Mesenchymal stem cell (in vitro differentiated cells and primary cell): ENCODE data around the gene MAP2K5.

ENCODE experiments used
- DNase-seq: peaks from one replicate; pipeline ENCODE4 v3.0.0-alpha.2; 2013
- H2AFZ ChIP-seq: one replicate; pipeline ENCODE4 v1.6.1; 2013; ENCODE audit warnings: low read depth, mild to moderate bottlenecking, control low read depth, inconsistent platforms, low read length, moderate library complexity
- H2AK5ac ChIP-seq: 2 replicates; pipeline ENCODE4 v1.6.1; 2013; ENCODE audit warnings: low read length, moderate library complexity, mild to moderate bottlenecking, inconsistent platforms; ENCODE audit not compliant: severe bottlenecking
- H2BK120ac ChIP-seq: one replicate; pipeline ENCODE4 v1.6.1; 2013; ENCODE audit warnings: low read depth, mild to moderate bottlenecking, inconsistent platforms, low read length, moderate library complexity
- H2BK12ac ChIP-seq, 2 experiments: one replicate each; pipeline ENCODE4 v1.6.1; 2013; ENCODE audit warnings: inconsistent platforms in 2 of 2, low read length in 2 of 2, mild to moderate bottlenecking in 2 of 2, moderate library complexity in 2 of 2, control low read depth in 1 of 2
- H2BK15ac ChIP-seq: one replicate; pipeline ENCODE4 v1.6.1; 2013; ENCODE audit warnings: mild to moderate bottlenecking, low read depth, inconsistent platforms; ENCODE audit not compliant: poor library complexity, severe bottlenecking
- H2BK5ac ChIP-seq: 2 replicates; pipeline ENCODE4 v1.6.1; 2013; ENCODE audit warnings: low read depth, mild to moderate bottlenecking, low read length, control low read depth, inconsistent platforms; ENCODE audit not compliant: poor library complexity, severe bottlenecking
- H3K14ac ChIP-seq, 2 experiments: one replicate each; pipeline ENCODE4 v1.6.1; 2013; ENCODE audit warnings: inconsistent platforms in 2 of 2, low read length in 2 of 2, control low read depth in 1 of 2, mild to moderate bottlenecking in 1 of 2, moderate library complexity in 1 of 2
- H3K18ac ChIP-seq, 2 experiments: one replicate each; pipeline ENCODE4 v1.6.1; 2013; ENCODE audit warnings: inconsistent platforms in 2 of 2, low read length in 2 of 2, control low read depth in 1 of 2, low read depth in 1 of 2, mild to moderate bottlenecking in 1 of 2
- H3K23ac ChIP-seq, 2 experiments: one replicate each; pipeline ENCODE4 v1.6.1; 2013; ENCODE audit warnings: inconsistent platforms in 2 of 2, low read length in 2 of 2, mild to moderate bottlenecking in 2 of 2, moderate library complexity in 2 of 2, control low read depth in 1 of 2
- H3K27ac ChIP-seq: 2 replicates; pipeline ENCODE4 v1.5.1; 2013; ENCODE audit warnings: mild to moderate bottlenecking, moderate library complexity, low read length, control low read depth, inconsistent platforms; ENCODE audit not compliant: poor library complexity, severe bottlenecking
- H3K27me3 ChIP-seq, 2 experiments: 2 replicates each; pipeline versions ENCODE4 v1.6.1 to v1.7.0; 2013; ENCODE audit warnings: low read length in 2 of 2, mild to moderate bottlenecking in 2 of 2, moderate library complexity in 2 of 2, control low read depth in 1 of 2, inconsistent platforms in 1 of 2; ENCODE audit not compliant: control insufficient read depth in 1 of 2, insufficient read depth in 1 of 2
- H3K36me3 ChIP-seq, 2 experiments: 2 replicates each; pipeline versions ENCODE4 v1.6.1 to v1.7.0; 2013; ENCODE audit warnings: low read length in 2 of 2, control low read depth in 1 of 2, inconsistent platforms in 1 of 2, low read depth in 1 of 2, mild to moderate bottlenecking in 1 of 2; ENCODE audit not compliant: insufficient read depth in 2 of 2, control insufficient read depth in 1 of 2
- H3K4ac ChIP-seq, 2 experiments: one replicate each; pipeline ENCODE4 v1.6.1; 2013; ENCODE audit warnings: inconsistent platforms in 2 of 2, low read length in 2 of 2, mild to moderate bottlenecking in 2 of 2, moderate library complexity in 2 of 2, control low read depth in 1 of 2, low read depth in 1 of 2
- H3K4me1 ChIP-seq: 2 replicates; pipeline ENCODE4 v1.6.1; 2013; ENCODE audit warnings: low read depth, low read length, control low read depth; ENCODE audit not compliant: control insufficient read depth, insufficient read depth
- H3K4me2 ChIP-seq: 2 replicates; pipeline ENCODE4 v1.6.1; 2013; ENCODE audit warnings: low read length, mild to moderate bottlenecking, inconsistent platforms; ENCODE audit not compliant: poor library complexity, severe bottlenecking
- H3K4me3 ChIP-seq, 2 experiments: 2 replicates each; pipeline versions ENCODE4 v1.5.1 to v1.7.0; 2013; ENCODE audit warnings: low read length in 2 of 2, mild to moderate bottlenecking in 2 of 2, control low read depth in 1 of 2, low read depth in 1 of 2; ENCODE audit not compliant: insufficient read depth in 1 of 2
- H3K79me1 ChIP-seq: replicated peaks from 2 replicates; pipeline ENCODE4 v1.6.1; 2013; ENCODE audit warnings: mild to moderate bottlenecking, control low read depth, low read length, inconsistent platforms; ENCODE audit not compliant: poor library complexity, severe bottlenecking
- H3K9ac ChIP-seq: 2 replicates; pipeline ENCODE4 v1.7.0; 2013; ENCODE audit warnings: mild to moderate bottlenecking, low read length, moderate library complexity
- H3K9me3 ChIP-seq: 2 replicates; pipeline ENCODE4 v1.7.0; 2013; ENCODE audit warnings: mild to moderate bottlenecking, low read length; ENCODE audit not compliant: control insufficient read depth
- H4K8ac ChIP-seq: one replicate; pipeline ENCODE4 v1.6.1; 2013; ENCODE audit warnings: inconsistent platforms, mild to moderate bottlenecking, low read length, moderate library complexity
- H4K91ac ChIP-seq: one replicate; pipeline ENCODE4 v1.6.1; 2013; ENCODE audit warnings: mild to moderate bottlenecking, low read length, inconsistent platforms
- WGBS: methylation state at CpG from one replicate; pipeline ENCODE4 v1.1.7; 2013; ENCODE audit warnings: mixed read lengths; 5-methylcytosine and 5-hydroxymethylcytosine counted together

The MAP2K5 gene

DNA sequence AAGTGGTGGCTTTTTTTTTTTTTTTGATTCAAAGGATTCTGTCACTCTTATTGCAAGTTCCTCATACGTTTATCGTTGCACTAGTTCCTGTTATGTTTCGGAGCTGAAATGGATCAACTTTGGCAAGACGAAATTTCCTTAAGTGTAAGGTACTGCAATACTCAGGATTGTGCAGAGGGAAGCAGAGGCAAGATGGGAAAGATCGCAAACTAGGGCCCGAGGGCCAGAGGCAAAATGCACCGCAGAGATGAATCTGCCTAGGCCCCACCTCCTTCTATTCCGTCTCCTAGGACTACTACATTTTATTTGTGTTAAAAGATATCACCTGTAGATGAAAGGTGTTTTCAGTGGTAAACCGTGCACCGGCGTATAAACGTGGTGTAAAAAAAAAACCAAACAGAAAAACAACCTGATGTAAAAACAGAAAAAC, 297.0 kb downstream of the MAP2K5 start:
- Histone ChIP-seq H2AK5ac (no peak overlapping the region), H3K36me3 (no peaks in the 10 kb centered on the region), H4K8ac (no peak overlapping the region), H3K9me3 (no peaks in the 10 kb centered on the region), H2AFZ (no peak overlapping the region), H4K91ac (no peak overlapping the region), H3K4me3 (peak overlapping the region in 1 of 2 experiments; percentile 91), H2BK120ac (no peak overlapping the region), H2BK5ac (no peak overlapping the region), H3K4ac (no peak overlapping the region), H3K18ac (no peak overlapping the region), H2BK15ac (no peak overlapping the region), H3K23ac (no peak overlapping the region), H3K27me3 (peaks cover 26 to 31% of the 10 kb centered on the region in 2 experiments), H2BK12ac (no peak overlapping the region), H3K9ac (peak overlapping the region; percentile 96), H3K4me1 (peaks cover 28% of the 10 kb centered on the region), H3K27ac (peak overlapping the region; percentile 9), H3K4me2 (peak overlapping the region; percentile 41), H3K14ac (no peak overlapping the region), H3K79me1 (peaks cover 3% of the 10 kb centered on the region)
- peak; percentile 65 for DNase-seq
- 21% methylated on average over 8 of the region's 12 CpGs for WGBS

- peaks cover 22% of the 10 kb centered on the region for H3K4me1 ChIP-seq
- peak within 1 kb of the TSS; percentile 33 for H4K8ac ChIP-seq
- no peaks in the 10 kb centered on the region for H3K36me3 ChIP-seq
- H3K14ac ChIP-seq: peak within 1 kb of the TSS in 1 of 2 experiments; percentile 95
- H3K4ac ChIP-seq: peak within 1 kb of the TSS; percentile 20 to 75
- DNase-seq: peak; percentile 93
- H4K91ac ChIP-seq: peak within 1 kb of the TSS; percentile 85
- no peak within 1 kb of the TSS for H2BK120ac ChIP-seq
- peak within 1 kb of the TSS; percentile 81 for H3K27ac ChIP-seq
- H3K9me3 ChIP-seq: no peaks in the 10 kb centered on the region
- peak within 1 kb of the TSS in 1 of 2 experiments; percentile 76 for H2BK12ac ChIP-seq
- H2BK5ac ChIP-seq: peak within 1 kb of the TSS; percentile 87
- H3K4me3 ChIP-seq: peak within 1 kb of the TSS; percentile 81 to 91
- H3K18ac ChIP-seq: peak within 1 kb of the TSS; percentile 93 to 99
- H2BK15ac ChIP-seq: peak within 1 kb of the TSS; percentile 66
- 1% methylated on average over 55 of the region's 62 CpGs for WGBS
- H3K9ac ChIP-seq: peak within 1 kb of the TSS; percentile 96
- H2AK5ac ChIP-seq: no peak within 1 kb of the TSS
- peaks cover 20 to 25% of the 10 kb centered on the region in 2 experiments for H3K27me3 ChIP-seq
- H3K23ac ChIP-seq: no peak within 1 kb of the TSS
- peaks cover 3% of the 10 kb centered on the region for H3K79me1 ChIP-seq
- H3K4me2 ChIP-seq: peak within 1 kb of the TSS; percentile 92
- peak within 1 kb of the TSS; percentile 79 for H2AFZ ChIP-seq
Observed at GRCh38 chr15:67839929-67840748, 297.6 kb downstream of the MAP2K5 start, which contains the start of gene RNU6-1. RNU6-1 (minus strand) TSS chr15:67840045.

GRCh38 chr15:67840749-67841512, 298.4 kb downstream of the MAP2K5 start:
- Histone ChIP-seq H3K79me1 (peaks cover 3% of the 10 kb centered on the region), H3K18ac (peak overlapping the region; percentile 93 to 99), H3K4ac (peak overlapping the region; percentile 24 to 83), H2BK15ac (peak overlapping the region; percentile 71), H2BK12ac (peak overlapping the region; percentile 18 to 88), H4K91ac (peak overlapping the region; percentile 7), H4K8ac (peak overlapping the region; percentile 76), H3K4me3 (peak overlapping the region; percentile 81 to 91), H2AFZ (no peak overlapping the region), H3K4me1 (peaks cover 22% of the 10 kb centered on the region), H3K4me2 (peak overlapping the region; percentile 92), H3K9ac (peak overlapping the region; percentile 96), H3K9me3 (no peaks in the 10 kb centered on the region), H3K23ac (no peak overlapping the region), H3K27ac (peak overlapping the region; percentile 81), H2AK5ac (peak overlapping the region; percentile 36), H3K36me3 (no peaks in the 10 kb centered on the region), H3K14ac (peak overlapping the region in 1 of 2 experiments; percentile 95), H2BK5ac (peak overlapping the region; percentile 87), H2BK120ac (no peak overlapping the region), H3K27me3 (peaks cover 12 to 17% of the 10 kb centered on the region in 2 experiments)
- 40% methylated on average over 13 of the region's 17 CpGs for WGBS
- DNase-seq: peak; percentile 72

DNA sequence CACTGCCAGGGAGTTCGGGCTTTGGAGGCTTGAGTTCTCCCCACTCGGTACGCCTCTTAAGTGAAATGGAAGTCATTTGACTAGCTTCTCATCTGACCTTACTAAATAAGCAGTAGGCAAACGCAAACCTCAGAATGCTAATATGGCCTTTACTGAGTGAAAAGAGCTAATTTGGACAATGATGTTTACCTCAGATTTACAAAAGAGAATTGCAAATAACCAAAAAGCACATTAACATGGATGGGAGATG, 298.9 kb downstream of the MAP2K5 start:
- Histone ChIP-seq H3K23ac (no peak overlapping the region), H3K9ac (peak overlapping the region; percentile 96), H3K4me3 (peak overlapping the region in 1 of 2 experiments; percentile 91), H3K9me3 (no peaks in the 10 kb centered on the region), H2AK5ac (peak overlapping the region; percentile 36), H4K8ac (peak overlapping the region; percentile 76), H3K79me1 (peaks cover 3% of the 10 kb centered on the region), H3K4ac (peak overlapping the region; percentile 24 to 83), H3K4me2 (no peak overlapping the region), H3K27me3 (peaks cover 10 to 15% of the 10 kb centered on the region in 2 experiments), H3K18ac (peak overlapping the region in 1 of 2 experiments; percentile 48), H2AFZ (no peak overlapping the region), H4K91ac (no peak overlapping the region), H3K36me3 (no peaks in the 10 kb centered on the region), H2BK12ac (peak overlapping the region; percentile 18 to 88), H2BK15ac (peak overlapping the region; percentile 71), H3K14ac (no peak overlapping the region), H3K27ac (no peak overlapping the region), H3K4me1 (peaks cover 22% of the 10 kb centered on the region), H2BK120ac (no peak overlapping the region), H2BK5ac (no peak overlapping the region)
- no peak for DNase-seq
- 83% methylated on average over 1 of the region's 4 CpGs for WGBS
